Liver (tissue), 3 donors: Measurements from ENCODE around the gene APP.

Experiments used
- ATF3 ChIP-seq: IDR thresholded peaks from 2 replicates; pipeline ENCODE4 v1.6.1; 2016; ENCODE audit warnings: antibody characterized with exemption
- EGR1 ChIP-seq, 2 donors: IDR thresholded peaks; 2 replicates each; pipeline ENCODE4 v1.6.1; 2016 to 2018; ENCODE audit warnings: antibody characterized with exemption in 2 of 2, low read depth in 2 of 2
- FOXA1 ChIP-seq: IDR thresholded peaks from 2 replicates; pipeline ENCODE4 v1.6.1; 2016; ENCODE audit warnings: antibody characterized with exemption
- JUND ChIP-seq, 2 donors: IDR thresholded peaks; 2 replicates each; pipeline ENCODE4 v1.6.1; 2016; ENCODE audit warnings: antibody characterized with exemption in 2 of 2
- MAX ChIP-seq: IDR thresholded peaks from 2 replicates; pipeline ENCODE4 v1.6.1; 2016; ENCODE audit warnings: antibody characterized with exemption
- RAD21 ChIP-seq, 2 donors: IDR thresholded peaks; 2 replicates each; pipeline ENCODE4 v1.6.1; 2016; ENCODE audit warnings: antibody characterized with exemption in 2 of 2, mild to moderate bottlenecking in 2 of 2
- REST ChIP-seq: IDR thresholded peaks from 2 replicates; pipeline ENCODE4 v1.6.1; 2016; ENCODE audit warnings: antibody characterized with exemption, mild to moderate bottlenecking
- TAF1 ChIP-seq: conservative IDR thresholded peaks from 2 replicates; pipeline ENCODE4 v1.6.1; 2016; ENCODE audit warnings: antibody characterized with exemption, mild to moderate bottlenecking
- YY1 ChIP-seq: IDR thresholded peaks from 2 replicates; pipeline ENCODE4 v1.6.1; 2016; ENCODE audit warnings: antibody characterized with exemption, mild to moderate bottlenecking
- TF ChIP-seq, protein P1 (sequence below): fragments of 150-350 bp; IDR thresholded peaks from 2 replicates; pipeline ENCODE4 v1.5.1; 2017; ENCODE audit warnings: improper control_type of control experiment, low read depth, low read length; ENCODE audit not compliant: missing input control
- TF ChIP-seq, protein P2 (sequence below): IDR thresholded peaks from 2 replicates; pipeline ENCODE4 v1.6.1; 2016; ENCODE audit warnings: antibody characterized with exemption
- donor health status: healthy.
- donor health status: healthy.

- TF ChIP-seq YY1 (no peak), TAF1 (no peak), JUND (IDR thresholded peaks at IDR 0.05) (no peak), RAD21 (IDR thresholded peaks at IDR 0.05) (no peak), EGR1 (IDR thresholded peaks at IDR 0.05; ENCODE audit: low read depth in 2 of 2) (no peak), MAX (no peak), REST (no peak), FOXA1 (no peak), ATF3 (no peak)
- TF ChIP-seq, protein P1, sequence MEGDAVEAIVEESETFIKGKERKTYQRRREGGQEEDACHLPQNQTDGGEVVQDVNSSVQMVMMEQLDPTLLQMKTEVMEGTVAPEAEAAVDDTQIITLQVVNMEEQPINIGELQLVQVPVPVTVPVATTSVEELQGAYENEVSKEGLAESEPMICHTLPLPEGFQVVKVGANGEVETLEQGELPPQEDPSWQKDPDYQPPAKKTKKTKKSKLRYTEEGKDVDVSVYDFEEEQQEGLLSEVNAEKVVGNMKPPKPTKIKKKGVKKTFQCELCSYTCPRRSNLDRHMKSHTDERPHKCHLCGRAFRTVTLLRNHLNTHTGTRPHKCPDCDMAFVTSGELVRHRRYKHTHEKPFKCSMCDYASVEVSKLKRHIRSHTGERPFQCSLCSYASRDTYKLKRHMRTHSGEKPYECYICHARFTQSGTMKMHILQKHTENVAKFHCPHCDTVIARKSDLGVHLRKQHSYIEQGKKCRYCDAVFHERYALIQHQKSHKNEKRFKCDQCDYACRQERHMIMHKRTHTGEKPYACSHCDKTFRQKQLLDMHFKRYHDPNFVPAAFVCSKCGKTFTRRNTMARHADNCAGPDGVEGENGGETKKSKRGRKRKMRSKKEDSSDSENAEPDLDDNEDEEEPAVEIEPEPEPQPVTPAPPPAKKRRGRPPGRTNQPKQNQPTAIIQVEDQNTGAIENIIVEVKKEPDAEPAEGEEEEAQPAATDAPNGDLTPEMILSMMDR = no peak
- TF ChIP-seq, protein P2, sequence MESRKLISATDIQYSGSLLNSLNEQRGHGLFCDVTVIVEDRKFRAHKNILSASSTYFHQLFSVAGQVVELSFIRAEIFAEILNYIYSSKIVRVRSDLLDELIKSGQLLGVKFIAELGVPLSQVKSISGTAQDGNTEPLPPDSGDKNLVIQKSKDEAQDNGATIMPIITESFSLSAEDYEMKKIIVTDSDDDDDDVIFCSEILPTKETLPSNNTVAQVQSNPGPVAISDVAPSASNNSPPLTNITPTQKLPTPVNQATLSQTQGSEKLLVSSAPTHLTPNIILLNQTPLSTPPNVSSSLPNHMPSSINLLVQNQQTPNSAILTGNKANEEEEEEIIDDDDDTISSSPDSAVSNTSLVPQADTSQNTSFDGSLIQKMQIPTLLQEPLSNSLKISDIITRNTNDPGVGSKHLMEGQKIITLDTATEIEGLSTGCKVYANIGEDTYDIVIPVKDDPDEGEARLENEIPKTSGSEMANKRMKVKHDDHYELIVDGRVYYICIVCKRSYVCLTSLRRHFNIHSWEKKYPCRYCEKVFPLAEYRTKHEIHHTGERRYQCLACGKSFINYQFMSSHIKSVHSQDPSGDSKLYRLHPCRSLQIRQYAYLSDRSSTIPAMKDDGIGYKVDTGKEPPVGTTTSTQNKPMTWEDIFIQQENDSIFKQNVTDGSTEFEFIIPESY = no peak
Observed at GRCh38 chr21:25984538-25984937, 186.0 kb downstream of the APP start.
